Stimulated activated CD8-positive, alpha-beta memory T cell treated with anti-CD3 and anti-CD28 coated beads, Interleukin-2, amount 100 ng/mL, for 48 hours (primary cell): ENCODE results near the gene DCUN1D4.
"Not testable (repeated sequence)": the region's sequence is repeated elsewhere in the genome, so short reads cannot be mapped to it uniquely, and the experiment has no call there.

Source experiments
- DNase-seq, 2 donors: peaks; one replicate each; pipeline ENCODE4 v3.0.0-alpha.2; 2020; ENCODE audit warnings: low read depth in 2 of 2

DCUN1D4 gene

DNA sequence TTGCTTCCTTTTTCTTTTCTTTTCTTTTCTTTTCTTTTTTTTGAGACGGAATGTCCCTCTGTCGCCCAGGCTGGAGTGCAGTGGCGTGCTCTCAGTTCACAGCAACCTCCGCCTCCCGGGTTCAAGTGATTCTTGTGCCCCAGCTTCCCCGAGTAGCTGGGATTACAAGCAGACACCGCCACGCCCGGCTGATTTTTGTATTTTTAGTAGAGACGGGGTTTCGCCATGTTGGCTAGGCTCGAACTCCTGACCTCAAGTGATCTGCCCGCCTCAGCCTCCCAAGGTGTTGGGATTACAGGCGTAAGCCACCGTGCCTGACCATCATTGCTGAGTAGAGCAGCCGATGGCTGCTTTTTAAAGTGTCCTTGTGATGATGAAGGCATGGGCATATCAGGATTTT lies 50.4 kb downstream of the DCUN1D4 start:
- DNase-seq: not testable (repeated sequence)

DNA sequence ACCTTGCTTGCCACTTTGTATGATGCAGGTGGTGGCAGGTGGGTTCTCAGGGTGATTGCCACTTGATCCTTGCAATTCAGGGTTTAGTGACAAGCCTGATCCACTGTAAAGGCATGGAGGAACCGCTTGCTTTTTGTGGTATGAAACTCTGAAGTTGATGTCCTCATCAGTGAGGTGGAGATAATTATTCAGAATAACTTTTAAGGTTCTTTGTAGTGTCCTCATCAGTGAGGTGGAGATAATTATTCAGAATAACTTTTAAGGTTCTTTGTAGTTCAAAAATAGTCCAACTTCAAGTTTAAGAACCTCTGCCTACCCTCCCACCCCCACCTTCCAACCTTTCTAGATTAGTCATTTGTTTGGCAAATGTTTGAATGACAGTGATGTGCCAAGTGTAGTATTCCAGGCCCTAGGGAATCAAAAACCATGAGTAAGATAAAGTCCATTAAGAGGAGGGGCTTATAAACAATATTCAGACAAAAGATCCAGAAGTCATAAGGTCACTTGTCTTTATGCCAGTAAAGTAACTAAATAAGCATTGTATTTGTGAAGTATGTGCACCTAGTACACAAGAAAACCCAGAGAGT lies 51.2 kb downstream of the DCUN1D4 start:
- DNase-seq: no peak

DNA sequence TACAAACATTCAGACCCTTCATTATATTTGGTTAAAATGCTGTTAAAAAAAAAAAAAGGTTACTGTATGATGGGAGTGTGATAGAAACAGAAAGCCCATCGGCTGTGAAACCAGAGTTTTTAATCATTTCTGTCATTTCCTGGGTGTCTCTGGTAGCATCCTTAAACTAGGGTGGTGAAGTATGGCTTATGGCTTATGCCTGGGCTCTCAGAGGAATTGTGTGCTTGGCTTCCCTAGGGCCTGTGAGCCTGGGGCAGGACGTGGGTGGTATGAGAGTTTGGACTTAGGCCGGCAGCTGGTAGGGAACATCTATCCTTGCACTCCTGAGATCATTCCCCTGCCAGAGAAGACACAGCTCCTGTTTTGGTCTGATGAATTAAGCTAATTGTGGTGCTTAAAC lies 52.2 kb downstream of the DCUN1D4 start:
- DNase-seq: no peak

DNA sequence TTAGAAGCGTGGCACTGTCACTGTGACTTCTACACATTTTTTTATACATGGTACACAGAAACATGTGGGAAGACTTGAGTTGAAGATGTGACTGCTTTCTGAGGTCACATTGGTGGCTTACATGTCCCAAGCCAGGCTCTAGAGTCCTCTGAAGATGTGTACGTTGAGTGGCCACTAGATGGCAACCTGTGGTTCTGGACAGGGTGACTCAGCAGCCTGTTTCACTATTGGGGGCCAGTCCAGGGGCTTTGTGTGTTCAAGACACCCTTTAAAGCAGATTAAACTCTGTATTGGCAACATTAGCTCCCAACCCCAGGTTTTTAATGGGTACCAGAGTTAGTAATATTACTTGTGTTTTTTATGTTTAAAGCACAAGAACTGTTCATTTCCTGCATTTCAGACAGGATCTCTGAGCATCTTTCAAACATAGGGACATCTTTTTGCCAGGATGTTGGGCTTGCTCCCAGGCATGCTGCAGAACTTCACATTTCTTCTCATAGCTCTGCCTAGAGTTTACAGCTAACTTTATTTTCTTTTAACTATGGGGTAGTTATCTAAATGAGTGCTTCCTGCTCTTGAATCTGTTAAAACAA lies 53.0 kb downstream of the DCUN1D4 start:
- peak; percentile 16 to 23 for DNase-seq

GRCh38 chr4:51901363-51901762 lies 58.4 kb downstream of the DCUN1D4 start:
- no peak for DNase-seq

GRCh38 chr4:51906167-51906958 lies 63.4 kb downstream of the DCUN1D4 start:
- DNase-seq: no peak

GRCh38 chr4:51907006-51907669 lies 64.2 kb downstream of the DCUN1D4 start:
- no peak for DNase-seq

GRCh38 chr4:51909236-51909703 lies 66.3 kb downstream of the DCUN1D4 start:
- DNase-seq: no peak

DNA sequence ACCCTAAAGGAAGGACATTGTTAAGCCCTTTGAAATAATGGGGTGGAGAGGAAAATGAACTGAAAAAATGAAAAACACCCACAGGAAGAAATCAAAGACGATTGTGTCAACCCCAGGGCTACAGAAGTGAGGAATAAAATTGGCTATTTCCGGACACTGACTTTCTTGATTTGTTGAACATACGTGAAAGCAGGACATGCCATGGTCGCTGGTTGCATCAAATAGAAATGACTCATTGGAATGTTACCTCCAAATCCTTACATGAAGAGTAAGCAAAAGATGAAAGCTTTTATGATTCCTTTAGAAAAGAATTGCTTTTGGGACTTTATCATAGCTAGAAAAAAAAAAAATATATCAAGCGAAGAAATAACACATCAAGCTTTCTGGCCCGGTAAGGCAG lies 75.3 kb downstream of the DCUN1D4 start:
- no peak for DNase-seq

- DNase-seq: no peak
These were observed 80.4 kb downstream of the DCUN1D4 start for GRCh38 chr4:51923343-51923742.

DNA sequence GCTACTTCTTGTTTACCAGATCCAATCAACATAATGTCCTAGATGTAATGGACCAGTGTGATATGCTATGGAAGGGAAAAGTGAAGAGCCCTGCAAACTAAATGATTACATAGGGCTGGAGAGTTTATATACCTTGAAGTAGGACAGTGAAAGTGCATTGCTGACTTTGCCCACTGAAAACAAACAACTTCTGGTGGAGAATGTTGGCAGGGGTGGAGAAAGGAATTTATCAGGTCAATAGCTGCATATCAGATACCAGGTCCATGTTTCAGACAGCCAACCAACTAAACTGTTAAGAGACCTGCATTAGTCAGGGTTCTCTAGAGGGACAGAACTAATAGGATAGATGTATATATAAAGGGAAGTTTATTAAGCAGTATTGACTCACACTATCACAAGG lies 82.4 kb downstream of the DCUN1D4 start:
- DNase-seq: no peak

- no peak for DNase-seq
These were observed 87.6 kb downstream of the DCUN1D4 start for GRCh38 chr4:51930557-51930956.

DNA sequence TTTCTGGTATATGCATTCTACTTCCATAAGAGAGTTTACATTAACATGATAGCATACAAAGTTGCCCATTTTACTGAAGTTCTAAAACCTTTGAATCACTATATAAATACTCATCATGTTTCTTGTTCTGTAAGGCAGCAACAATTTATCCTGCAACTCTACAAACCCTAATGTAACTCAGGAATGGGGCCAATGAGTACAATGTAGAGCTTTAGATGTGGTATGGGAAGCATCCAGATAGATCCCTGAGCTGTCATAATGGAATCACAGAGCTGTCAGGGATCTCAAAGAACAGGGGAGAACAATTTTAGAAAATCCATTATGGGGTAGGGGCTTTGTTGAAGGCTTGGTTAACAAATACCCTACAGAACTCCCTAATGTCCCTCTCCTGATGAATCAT lies 88.5 kb downstream of the DCUN1D4 start:
- no peak for DNase-seq

GRCh38 chr4:51932261-51932660 lies 89.3 kb downstream of the DCUN1D4 start:
- no peak for DNase-seq

- no peak for DNase-seq
These were observed 89.7 kb downstream of the DCUN1D4 start for GRCh38 chr4:51932684-51933083.

DNA sequence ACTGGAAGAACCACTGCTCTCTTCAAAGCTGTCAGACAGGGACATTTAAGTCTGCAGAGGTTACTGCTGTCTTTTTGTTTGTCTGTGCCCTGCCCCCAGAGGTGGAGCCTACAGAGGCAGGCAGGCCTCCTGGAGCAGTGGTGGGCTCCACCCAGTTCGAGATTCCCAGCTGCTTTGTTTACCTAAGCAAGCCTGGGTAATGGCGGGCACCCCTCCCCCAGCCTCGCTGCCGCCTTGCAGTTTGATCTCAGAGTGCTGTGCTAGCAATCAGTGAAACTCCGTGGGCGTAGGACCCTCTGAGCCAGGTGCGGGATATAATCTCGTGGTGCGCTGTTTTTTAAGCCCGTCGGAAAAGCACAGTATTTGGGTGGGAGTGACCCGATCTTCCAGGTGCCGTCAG lies 97.5 kb downstream of the DCUN1D4 start:
- not testable (repeated sequence) for DNase-seq

GRCh38 chr4:51942108-51942832 lies 99.3 kb downstream of the DCUN1D4 start:
- no peak for DNase-seq

- DNase-seq: no peak
These were observed 99.9 kb downstream of the DCUN1D4 start for GRCh38 chr4:51942833-51943215.

- no peak for DNase-seq
These were observed 100.3 kb downstream of the DCUN1D4 start for GRCh38 chr4:51943221-51943620.

GRCh38 chr4:51958199-51958968 lies 115.4 kb downstream of the DCUN1D4 start:
- no peak for DNase-seq

- DNase-seq: no peak
These were observed 117.5 kb downstream of the DCUN1D4 start for GRCh38 chr4:51960486-51960885.
